ENCODE data around the gene FBXO10.
A peak's percentile ranks its signal among the peaks of the same experiment; 100 is the strongest.
"Not testable (repeated sequence)": the region's sequence is repeated elsewhere in the genome, so short reads cannot be mapped to it uniquely, and the experiment has no call there.

Gene FBXO10

DNA sequence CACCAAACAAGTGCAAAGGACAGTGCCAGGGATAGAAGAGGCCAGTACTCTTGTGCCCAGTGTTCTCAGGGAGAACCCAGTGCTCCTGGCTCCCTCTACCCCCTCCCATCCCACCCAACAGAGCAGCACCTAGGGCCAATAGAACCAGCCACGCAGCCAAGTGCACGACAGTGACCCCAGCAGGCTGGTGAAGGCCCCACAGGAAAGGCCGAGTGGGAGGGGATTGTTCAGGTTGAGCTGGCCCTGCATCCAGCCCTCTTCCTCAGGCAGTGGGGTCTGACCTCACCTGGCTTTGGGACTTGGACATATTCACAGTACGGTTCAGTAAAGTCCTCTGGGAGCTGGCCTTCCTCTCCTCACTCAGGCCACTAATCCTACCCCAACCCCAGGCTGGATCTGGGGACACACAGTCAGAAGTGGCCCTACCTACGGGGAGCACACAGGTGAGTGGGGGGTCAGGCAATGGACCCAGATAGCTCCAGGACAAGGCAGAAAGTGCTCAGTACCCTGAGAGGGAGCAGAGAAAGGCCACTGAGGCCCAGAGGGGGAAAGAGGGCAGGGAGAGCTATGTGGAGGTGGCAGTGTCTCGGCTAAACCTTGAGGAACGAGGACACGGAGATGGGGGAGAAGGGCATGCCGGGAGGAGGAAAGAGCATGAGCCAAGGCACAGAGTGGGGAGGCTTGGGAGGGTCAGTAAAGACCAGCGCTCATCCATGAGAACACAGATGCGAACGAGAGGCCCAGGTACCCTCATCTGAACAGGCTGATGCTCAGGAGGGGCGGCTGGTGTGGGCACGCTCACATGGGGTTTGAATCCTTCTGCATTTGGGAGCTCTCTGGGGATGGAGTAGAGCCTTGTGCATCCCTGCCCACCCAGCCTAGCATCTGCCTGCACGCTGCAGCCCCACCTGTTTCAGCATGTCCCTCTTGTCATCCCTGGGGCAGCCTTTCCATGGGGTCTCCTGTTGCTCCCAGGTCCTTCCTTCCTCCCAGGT lies 64.9 kb downstream of the FBXO10 start:
- DNase-seq (ENCODE audit: low read depth): no peak

DNA sequence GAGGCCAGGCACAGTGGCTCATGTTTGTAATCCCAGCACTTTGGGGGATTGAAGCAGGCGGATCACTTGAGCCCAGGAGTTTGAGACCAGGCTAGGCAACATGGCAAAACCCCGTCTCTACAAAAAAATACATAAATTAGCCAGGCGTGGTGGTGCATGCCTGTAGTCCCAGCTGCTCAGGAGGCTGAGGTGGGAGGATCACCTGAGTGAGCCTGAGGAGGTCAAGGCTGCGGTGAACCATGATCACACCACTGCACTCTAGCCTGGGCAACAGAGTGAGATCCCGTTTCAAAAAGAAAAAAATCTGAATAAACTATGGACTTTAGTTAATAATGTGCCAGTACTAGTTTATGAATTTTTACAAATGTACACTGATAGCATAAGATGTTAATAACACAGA lies 66.1 kb downstream of the FBXO10 start:
- not testable (repeated sequence) for DNase-seq (ENCODE audit: low read depth)

DNA sequence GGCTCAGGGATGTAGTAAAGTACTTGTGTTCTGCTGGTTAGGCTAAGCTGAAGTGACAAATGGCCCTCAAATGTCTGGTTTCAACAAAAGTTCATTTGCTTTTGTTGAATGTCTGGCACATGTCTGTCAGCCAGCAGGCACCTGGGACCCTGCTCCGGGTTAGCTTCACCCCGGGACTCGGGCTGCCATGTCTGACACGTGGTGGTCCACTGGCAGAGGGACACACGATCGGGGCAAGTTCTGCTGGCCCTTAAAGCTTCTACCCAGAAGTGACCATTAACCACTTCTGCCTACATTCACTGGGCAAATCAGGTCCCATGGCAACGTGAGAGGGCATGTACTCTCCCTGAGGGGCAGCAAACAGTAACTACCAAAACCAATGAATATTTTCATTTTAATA lies 66.6 kb downstream of the FBXO10 start:
- DNase-seq (ENCODE audit: low read depth): no peak

DNA sequence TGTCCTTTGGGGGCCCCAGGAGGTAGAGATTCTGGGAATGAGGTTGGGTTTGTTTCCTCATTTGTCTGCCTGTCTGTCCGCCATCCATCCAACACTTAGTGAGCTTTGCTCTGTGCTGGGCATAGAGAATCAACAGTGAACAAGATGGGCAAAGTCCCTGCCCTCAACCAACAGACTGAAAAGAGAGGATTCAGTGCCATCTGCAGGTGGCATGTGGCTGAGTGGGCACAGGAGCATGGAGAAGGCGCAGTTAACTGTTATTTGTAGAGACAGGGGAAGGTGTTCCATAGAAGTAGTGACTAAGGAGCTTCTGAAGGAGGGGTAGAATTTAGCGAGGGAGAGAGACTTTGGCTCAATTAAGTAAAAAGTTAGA lies 67.4 kb downstream of the FBXO10 start:
- DNase-seq (ENCODE audit: low read depth): no peak

DNA sequence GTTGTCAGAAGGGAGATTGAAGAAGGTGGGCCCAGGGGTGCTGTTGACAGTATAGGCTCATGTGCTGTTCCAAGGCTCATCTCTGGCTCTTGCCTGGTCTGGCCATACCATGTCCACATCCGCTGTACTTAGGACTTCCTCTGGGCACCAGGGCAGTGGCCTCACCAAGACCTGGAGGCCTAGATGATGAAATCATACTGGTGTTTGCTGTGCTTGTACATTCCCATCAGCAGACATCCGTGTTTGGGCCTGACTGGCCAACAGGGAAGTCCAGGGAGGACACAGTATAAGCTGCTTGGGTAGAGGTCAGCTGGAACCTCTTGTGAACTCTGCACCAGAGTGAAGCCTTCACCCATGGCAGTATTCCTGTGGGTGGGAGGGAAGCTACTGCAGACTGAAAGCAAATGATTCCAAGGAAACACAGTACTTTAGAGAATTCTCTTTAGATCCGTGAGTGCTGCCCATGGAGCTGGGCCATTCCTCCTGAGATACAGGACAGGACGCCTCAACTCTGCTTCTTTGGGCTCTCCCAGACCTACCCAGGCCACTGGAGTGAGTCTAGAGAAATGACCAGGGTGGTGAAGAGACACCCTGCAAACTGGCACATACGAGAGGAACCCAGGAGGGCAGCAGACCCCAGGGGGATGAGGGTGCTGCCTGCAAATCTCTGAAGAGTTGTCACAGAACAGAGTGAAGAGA lies 67.9 kb downstream of the FBXO10 start:
- DNase-seq (ENCODE audit: low read depth): no peak

DNA sequence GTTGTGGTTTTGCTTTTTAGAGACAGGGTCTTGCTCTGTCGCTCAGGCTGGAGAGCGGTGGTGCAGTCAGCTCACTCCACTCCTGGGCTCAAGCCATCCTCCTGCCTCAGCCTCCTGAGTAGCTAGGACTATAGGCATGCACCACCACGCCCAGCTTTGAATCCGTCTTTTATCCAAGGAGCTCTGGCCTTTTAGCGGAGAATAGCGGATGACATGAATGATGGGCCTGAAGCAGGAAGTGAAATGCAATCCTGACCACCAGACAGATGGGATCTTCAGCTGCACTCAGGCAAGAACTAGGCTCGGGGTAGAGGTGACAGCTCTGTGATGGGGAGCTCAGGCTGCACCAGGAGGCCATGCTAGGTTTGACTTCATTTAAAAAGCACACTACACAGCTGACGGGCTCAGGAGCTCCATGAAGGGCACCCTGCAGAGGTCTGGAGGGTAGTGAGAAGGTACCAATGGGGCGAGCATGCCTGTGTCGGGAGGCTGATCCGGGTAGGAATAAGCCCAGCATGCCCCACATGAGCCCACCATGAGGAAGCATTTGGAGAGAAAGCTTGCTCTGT lies 68.5 kb downstream of the FBXO10 start:
- no peak for DNase-seq (ENCODE audit: low read depth)

DNA sequence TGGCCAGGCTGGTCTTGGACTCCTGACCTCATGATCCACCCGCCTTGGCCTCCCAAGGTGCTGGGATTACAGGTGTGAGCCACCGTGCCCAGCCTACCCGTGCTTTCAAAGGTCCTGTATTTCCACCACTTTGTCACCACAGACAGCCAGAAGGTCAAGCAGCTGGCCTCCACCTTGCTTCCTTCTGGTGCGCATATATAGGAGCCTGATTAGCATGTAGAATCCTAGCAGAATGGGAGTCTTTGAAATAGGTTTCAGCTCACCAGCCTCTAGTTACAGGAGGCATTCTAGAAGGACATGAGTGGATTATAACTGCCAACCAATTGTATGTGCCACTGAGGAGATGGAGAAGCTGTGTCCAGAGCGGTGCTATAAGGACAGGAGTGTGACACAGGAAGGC lies 71.6 kb downstream of the FBXO10 start:
- DNase-seq (ENCODE audit: low read depth): no peak

DNA sequence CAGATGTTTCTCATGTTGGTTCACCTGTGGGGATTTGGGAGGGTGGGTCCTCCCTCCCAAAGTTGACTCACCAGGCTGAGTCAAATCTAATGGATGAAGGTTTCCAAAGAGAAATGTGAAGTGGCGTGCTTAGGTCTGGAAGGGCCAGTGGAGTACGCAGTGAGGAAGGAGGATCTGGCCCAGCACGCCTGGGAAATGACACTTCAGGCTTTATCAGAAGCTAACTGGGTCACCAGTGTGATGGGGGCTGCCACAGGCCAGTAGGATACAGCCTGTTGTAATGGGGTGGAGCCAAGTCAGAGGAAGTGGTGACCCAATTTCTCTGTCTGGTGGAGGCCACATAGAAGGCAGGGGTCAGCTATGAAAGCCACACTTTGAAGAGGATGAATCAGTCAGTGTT lies 72.4 kb downstream of the FBXO10 start:
- DNase-seq (ENCODE audit: low read depth): no peak

DNA sequence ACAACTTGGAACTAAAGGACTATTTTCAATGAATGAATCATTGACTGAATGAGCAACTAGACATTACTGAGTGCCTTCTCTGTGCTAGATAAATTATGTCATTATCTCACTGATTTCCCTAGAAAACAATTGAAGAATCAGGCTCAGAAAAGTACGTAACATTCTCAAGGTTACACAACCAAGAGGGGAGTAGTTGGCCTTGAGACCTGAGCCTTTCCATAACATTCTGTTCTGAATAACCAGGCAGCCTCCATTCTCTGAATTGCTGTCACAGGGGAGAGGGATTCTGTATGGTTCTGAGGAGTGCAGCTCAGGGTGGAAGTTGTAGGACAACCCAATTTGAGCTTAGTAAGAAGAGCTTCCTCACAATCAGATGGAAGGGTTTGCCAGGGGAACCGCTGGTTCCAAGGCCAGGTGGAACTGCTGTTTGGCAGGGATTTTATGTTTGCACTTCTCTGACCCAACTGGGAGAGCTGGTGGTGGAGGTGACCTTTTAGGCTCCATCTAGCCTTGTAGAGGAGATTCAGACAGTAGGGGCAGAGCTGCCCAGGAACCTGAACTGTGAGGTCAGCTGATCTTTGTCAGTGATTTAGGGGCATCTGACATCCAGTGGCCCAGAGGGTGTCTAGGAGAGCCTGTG lies 74.1 kb downstream of the FBXO10 start:
- no peak for DNase-seq (ENCODE audit: low read depth)

DNA sequence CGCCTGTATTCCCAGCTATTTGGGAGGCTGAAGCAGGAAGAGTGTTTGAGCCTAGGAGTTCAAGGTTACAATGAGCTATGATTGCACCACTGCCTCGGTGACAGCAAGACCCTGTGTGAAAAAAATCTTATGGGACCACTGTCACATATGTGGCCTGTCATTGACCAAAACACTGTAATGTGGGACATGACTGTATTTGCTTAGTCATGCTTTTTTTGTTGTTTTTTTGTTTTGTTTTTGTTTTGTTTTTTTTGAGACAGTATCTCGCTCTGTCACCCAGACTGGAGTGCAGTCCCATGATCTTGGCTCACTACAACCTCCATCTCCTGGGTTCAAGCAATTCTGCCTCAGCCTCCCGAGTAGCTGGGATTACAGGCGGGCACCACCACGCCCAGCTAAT lies 76.9 kb downstream of the FBXO10 start:
- DNase-seq (ENCODE audit: low read depth): no peak

DNA sequence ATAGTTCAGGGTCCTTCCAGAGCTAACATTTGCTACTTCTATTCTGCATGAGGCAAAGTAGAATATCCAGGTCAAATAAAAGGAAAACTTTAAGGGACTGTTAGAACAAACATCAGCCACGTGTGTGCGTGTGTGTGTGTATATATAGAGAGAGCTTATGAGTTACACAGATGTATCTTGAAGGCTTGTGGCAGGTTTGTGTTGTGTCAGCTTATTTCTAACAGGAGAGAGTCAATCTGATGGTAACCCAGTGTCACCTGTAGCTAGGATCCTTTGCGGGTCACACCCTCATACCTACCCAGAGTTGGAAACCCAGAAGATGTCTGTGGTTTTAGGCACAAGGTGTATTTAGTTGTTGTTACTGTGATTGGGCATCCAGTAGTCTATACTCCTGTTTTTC lies 77.7 kb downstream of the FBXO10 start:
- DNase-seq (ENCODE audit: low read depth): no peak

DNA sequence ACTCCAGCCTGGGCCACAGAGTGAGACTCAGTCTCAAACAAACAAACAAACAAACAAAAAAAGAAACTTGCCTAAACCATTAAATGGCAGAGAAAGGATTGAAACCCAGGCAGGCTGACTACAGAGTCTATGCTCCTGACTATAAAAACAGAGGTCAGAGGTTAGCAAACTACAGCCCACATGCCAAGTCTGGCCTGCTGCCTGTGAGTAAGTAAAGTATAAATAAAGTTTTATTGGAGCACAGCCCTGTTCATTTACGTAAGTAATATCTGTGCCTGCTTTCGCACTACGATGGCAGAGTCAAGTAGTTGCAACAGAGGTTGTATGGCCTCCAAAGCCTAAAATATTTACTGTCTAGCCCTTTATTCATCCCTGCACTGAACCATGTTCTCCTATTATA lies 78.9 kb downstream of the FBXO10 start:
- no peak for DNase-seq (ENCODE audit: low read depth)

DNA sequence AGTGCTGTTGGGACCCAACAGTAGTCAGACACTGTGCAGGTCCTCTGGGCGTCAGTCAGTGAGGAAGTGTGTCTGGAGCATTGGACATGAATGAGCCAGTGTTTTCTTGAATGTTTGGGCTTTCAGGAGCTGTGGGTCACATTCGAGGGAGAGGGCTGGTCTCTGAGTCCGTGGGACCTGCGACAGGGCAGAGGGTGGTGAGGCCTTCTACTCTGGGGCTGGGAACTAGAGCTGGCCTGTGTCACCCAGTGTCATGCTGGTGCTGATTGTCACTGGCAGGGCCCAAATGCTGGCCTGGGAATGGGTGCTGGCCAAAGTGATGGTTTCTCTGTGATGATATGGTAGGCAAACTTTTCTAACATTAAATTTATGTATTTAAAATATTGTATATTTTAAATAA lies 80.2 kb downstream of the FBXO10 start:
- DNase-seq (ENCODE audit: low read depth): no peak

DNA sequence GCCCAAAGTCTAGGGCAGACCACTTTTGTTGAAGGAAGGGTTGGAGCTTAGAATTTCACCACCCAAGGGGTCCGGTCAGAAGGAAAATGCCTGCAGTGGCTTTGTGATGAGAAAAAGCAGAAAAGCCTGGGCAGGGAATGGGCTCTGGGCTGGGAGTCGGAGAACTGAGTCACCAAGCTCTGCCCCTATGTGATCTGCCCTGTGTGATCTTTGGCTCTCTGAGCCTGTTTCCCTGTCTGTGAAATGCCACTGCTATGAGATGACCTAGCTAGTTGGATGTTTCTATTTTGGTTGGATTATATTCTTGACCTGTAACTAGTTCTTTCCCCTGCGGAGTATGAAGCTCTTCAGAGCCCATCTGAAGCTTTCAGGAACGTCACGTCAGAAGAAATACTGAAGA lies 80.6 kb downstream of the FBXO10 start:
- no peak for DNase-seq (ENCODE audit: low read depth)

DNA sequence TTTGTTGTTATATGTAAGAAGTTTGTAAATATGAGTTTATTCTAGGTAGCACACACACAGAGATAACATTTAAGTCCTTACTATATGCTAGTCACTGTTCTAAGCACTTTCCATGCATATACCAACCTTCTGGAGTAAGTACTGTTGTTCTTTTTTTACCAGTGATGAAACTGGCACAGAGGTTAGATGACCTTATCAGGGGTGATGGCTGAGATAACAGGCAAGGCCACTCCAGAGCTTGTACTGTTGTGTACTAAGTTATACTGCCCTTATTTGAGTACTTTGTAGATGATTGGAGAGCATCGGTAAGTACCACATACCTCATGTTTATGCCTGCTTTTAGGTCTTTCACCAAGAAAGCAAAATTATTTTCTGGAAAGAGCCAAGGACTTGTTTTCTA lies 84.2 kb downstream of the FBXO10 start:
- no peak for DNase-seq (ENCODE audit: low read depth)

DNA sequence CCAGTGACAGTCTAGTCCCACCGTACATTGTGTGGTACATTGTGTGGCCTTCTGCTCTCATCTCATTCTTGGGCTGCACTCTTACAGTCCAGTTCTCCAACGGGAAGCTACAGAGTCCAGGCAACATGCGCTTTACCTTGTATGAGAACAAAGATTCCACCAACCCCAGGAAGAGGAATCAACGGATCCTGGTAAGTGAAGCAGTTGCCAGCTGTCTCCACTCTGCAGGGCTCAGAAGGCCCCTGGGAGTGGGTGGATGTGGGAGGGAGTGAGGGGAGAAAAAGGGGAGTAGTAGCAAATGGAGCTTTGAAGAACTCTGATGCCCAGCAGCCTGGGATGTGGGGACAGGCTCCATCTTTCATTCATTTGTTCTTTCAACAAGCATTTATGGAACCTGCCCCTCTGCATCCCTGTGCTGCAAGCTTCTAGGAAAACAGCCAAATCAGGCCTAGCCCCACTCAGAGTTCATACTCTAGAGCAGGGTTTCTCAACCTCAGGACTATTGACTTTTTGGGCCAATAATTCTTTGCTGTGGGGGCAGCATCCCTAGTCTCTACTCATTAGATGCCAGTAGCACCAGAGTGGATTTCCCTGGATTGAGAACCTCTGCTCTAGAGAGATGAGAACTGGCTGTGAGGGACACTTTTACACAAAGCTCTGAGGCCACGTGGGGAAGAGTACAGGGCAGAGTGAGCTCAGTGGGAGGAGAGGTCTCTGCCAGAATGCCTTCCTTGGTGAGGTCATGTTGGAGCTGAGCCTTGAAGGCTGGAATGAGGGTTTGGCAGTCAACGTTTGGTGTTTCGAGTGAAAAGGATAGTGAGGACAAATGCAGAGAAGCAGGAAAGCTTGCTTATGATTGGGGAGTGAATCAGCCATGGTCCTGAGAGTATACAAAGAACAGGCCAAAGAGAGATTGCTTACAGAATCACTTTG lies 89.3 kb downstream of the FBXO10 start:
- no peak for DNase-seq (ENCODE audit: low read depth)

DNA sequence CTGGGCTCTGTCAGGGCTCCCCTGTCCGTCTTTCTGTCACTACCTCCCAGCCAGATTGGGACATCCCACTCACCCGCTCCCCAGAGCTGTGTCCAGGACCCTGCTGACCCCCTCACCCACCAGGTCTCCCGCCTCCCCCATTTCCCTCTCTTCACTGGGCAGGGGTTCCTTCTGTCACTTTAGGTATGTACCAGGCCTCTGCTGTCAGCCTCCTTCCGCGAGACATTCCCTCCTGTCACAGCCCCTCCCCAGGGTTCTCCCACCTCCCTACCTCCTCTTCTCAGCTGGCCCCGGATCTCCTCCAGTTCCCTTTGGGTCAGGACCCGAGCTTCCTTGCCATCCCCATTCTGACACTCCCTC lies 89.9 kb downstream of the FBXO10 start:
- DNase-seq (ENCODE audit: low read depth): no peak

DNA sequence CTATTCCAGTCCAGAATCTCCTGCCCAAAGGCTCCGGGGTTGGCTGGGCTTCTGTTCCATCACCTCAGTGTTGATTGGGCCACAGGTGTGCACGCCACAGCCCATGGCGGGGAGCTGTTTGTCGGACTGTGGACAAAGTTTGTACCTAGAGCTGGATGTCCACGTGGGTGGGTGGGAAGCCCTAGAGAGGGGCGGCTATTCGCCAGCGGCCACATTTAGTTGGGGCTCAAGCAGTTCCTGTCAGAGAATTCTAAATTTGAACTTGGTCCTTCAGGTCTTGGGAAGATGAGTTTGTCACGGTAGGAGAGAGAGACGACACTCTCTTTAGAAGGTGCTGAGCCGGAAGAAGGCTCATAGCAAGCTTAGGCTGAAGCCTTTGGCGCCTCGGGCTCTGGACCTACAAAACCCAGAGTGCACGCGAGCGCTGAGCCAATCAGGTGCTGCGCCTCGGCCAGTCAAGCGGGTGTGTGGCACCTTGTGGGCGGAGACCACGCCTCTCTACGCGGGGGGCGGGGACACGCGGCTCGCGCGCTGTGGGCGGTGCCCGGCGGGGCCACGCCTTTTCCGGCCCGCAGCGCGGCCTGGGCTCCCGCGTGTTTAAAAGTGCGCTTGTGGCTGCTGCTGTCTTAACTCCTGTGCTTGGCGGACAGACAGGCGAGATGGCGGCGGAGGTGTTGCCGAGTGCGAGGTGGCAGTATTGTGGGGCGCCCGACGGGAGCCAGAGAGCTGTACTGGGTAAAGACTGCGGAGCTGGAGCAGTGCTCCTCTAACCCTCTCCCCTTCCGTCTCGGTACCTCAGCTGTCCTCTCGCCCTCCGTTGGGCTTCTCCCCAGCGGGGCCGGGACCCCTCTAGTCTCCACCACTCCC lies 90.6 kb downstream of the FBXO10 start, which contains the start of gene POLR1E:
TSS of gene POLR1E (plus strand) at position 560 of the 867 bp plus-strand sequence. CDS start at position 660, 100 bp downstream.
- peak; percentile 95 for DNase-seq (ENCODE audit: low read depth)

DNA sequence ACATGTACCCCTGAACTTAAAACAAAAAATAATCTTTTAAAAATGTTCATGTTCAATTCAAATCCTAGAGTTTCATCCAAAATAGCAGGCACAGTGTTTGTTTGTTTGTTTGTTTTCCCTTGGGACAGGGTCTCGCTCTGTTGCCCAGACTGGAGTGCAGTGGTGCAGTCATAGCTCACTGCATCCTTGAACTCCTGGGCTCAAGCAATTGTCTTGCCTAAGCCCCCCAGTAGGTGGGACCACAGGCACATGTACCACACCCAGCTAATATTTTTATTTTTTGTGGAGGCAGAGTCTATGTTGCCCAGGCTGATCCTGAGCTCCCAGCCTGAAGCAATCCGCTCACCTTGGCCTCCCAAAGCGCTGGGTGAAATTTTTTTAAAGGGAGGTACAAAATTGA lies 95.4 kb downstream of the FBXO10 start:
- no peak for DNase-seq (ENCODE audit: low read depth)

DNA sequence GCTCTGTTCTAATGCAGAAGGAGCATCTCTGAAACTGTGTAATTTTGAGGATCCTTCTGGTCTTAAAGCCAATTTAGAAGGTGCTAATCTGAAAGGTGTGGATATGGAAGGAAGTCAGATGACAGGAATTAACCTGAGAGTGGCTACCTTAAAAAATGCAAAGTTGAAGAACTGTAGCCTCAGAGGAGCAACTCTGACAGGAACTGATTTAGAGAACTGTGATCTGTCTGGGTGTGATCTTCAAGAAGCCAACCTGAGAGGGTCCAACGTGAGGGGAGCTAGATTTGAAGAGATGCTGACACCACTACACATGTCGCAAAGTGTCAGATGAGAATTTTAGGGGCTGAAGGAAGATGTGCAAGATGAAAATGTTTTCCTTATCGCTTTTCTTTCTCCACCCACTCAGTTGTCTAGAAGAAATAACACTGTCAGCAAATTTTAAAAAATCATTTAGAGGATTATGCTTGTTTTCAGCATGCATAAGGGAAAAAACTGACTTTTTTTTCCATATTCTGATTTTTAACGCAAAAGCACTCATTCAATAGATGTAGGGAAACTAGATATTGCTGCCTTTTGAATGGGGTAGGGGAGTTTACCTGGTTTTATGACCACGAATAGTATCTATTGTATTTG lies 98.1 kb downstream of the FBXO10 start:
- DNase-seq (ENCODE audit: low read depth): not testable (repeated sequence)
